ENCODE measurements around the gene HLCS. TPM values are rescaled to one million over a fixed set of nuclear protein-coding genes. Genes with fewer than 3 reads are reported as not detected.

HLCS gene
- total RNA-seq, 1 donor from 2014 or later, result 17.1 TPM

DNA sequence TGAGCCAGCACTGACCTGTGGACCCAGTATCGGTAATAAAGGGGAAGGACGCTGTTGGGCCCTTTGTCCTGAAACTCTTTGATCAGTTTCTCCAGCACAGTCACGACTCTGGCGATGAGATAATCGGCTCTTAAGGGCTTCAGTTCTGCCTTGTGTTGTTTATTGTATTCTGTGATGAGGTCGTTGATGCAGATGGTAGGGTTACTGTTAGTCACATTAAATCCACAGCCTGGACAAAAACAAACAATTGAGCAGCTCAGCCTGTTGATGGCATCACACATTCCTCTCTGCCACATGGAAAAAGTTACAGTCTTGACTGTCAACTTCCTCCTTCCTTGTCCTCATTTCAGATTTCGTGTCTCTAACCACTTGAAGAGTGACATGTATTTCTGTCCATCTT is 209.9 kb downstream of the HLCS start:
- TF ChIP-seq, protein P1, sequence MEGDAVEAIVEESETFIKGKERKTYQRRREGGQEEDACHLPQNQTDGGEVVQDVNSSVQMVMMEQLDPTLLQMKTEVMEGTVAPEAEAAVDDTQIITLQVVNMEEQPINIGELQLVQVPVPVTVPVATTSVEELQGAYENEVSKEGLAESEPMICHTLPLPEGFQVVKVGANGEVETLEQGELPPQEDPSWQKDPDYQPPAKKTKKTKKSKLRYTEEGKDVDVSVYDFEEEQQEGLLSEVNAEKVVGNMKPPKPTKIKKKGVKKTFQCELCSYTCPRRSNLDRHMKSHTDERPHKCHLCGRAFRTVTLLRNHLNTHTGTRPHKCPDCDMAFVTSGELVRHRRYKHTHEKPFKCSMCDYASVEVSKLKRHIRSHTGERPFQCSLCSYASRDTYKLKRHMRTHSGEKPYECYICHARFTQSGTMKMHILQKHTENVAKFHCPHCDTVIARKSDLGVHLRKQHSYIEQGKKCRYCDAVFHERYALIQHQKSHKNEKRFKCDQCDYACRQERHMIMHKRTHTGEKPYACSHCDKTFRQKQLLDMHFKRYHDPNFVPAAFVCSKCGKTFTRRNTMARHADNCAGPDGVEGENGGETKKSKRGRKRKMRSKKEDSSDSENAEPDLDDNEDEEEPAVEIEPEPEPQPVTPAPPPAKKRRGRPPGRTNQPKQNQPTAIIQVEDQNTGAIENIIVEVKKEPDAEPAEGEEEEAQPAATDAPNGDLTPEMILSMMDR (IDR thresholded peaks at IDR 0.05), result no peak
- no peak overlapping the region for H3K4me3 ChIP-seq
- H3K27me3 ChIP-seq (ENCODE audit: low read depth), result no peaks in the 10 kb centered on the region
- DNase-seq, result no peak
- H3K4me1 ChIP-seq, result no peaks in the 10 kb centered on the region
- ATAC-seq, result no peak
- intact Hi-C loops (cut with DNase I), result no loop called here
- no peaks in the 10 kb centered on the region for H3K9me3 ChIP-seq
- peaks cover 23% of the 10 kb centered on the region for H3K36me3 ChIP-seq
- no peak overlapping the region for H3K27ac ChIP-seq

DNA sequence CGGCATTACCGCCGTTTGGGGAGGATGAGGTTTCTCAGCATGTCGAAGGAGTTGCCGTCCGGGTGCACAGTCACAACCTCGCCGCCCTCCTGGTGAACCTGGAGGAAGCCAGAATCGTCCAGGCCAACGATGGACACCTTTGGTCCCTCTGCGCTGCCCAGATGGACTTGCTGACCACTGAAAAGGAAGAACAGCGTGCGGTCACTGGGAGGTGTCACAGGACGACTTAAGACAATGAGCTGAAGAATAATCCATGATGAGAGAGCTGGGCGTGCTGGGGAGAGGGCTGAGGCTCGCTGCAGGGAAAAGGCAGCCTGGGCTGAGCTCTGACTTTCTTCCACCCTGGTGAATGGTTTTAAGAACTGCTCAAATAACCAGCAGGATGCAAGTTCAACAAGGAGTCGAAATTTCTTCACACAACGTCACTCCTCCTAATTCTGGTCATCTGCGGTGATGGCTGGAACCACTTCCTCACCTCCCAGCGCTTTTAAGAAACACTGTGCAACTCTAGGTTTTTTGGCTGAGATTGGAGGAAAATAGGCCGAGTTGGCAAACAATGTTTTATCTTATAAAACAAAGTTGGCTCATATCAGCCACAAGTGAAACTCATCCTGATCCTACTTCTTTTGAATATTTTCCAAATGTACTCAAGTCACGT is 212.1 kb downstream of the HLCS start:
- DNase-seq (no peak), ATAC-seq (no peak)
- TF ChIP-seq, protein P1 (IDR thresholded peaks at IDR 0.05), result no peak
- Histone ChIP-seq H3K27ac (no peak overlapping the region), H3K4me1 (peaks cover 6% of the 10 kb centered on the region), H3K4me3 (no peak overlapping the region), H3K36me3 (peaks cover 20% of the 10 kb centered on the region), H3K27me3 (ENCODE audit: low read depth) (no peaks in the 10 kb centered on the region), H3K9me3 (no peaks in the 10 kb centered on the region)
- intact Hi-C loops (cut with DNase I), result no loop called here

DNA sequence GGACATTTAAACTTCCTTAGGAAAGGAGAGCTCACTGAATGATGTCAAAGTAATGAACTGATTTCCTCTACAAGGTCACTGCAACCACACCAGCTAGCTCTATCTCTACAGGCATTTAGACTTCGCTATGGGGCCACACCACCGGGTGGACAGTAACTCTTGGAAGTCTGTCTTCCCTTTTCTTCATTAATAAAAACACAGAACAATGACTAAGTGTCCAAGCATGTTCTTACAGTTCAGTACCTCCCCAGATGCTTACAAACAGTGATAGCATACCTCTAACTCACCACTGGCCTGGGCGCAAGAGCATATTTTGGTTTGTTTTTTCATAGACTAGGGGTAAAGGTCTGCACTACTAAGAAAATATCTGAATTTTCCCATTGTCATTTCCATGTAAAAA is 212.9 kb downstream of the HLCS start:
- Histone ChIP-seq H3K9me3 (no peaks in the 10 kb centered on the region), H3K27ac (no peak overlapping the region), H3K4me1 (peaks cover 6% of the 10 kb centered on the region), H3K4me3 (no peak overlapping the region), H3K27me3 (ENCODE audit: low read depth) (peaks cover 3% of the 10 kb centered on the region), H3K36me3 (peaks cover 12% of the 10 kb centered on the region)
- DNase-seq, result no peak
- intact Hi-C loops (cut with DNase I), result no loop called here
- ATAC-seq, result no peak
- TF ChIP-seq, protein P1 (IDR thresholded peaks at IDR 0.05), result no peak

DNA sequence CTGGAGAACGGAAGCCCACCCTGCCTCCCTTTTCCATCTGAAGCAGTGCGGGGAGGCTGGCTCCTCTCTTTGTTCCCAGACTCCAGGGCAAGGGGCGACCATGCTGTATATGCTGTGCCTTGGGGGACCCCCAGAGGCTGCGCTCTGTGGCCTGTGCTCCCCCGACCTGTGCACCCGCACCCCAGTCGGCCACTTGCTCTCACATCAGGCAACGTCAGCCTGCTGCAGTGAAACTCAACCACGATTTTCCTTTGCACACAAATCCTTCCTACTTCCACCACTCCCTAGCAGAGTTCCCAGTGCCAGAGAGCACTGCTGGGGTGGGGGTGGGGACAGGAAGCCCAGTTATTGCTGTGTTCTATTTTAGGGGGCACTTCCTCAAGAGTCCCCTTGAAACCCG is 215.1 kb downstream of the HLCS start:
- Histone ChIP-seq H3K4me1 (peaks cover 17% of the 10 kb centered on the region), H3K27ac (no peak overlapping the region), H3K9me3 (no peaks in the 10 kb centered on the region), H3K36me3 (peaks cover 6% of the 10 kb centered on the region), H3K27me3 (ENCODE audit: low read depth) (peaks cover 20% of the 10 kb centered on the region), H3K4me3 (no peak overlapping the region)
- DNase-seq, result no peak
- intact Hi-C loops (cut with DNase I), result no loop called here
- TF ChIP-seq, protein P1 (IDR thresholded peaks at IDR 0.05), result no peak
- ATAC-seq, result no peak

DNA sequence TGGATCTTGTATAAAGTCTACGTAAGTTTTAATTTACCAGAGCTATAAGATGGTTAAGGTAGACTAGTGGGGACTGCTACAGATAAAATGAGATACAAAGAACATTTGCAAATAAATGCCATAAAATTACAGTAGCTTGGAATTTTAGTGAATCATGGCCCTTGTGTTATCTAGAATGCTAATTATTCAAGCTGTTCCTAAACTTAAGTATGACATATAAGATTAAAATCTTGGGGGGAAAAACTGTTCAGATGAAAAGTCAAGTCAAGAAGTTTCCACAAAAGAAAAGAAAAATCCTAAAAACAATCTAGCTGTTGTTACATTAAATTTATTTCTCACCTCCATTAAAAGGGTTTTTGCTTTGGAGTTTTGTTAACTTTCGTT is 215.9 kb downstream of the HLCS start:
- Histone ChIP-seq H3K4me3 (no peak overlapping the region), H3K9me3 (no peaks in the 10 kb centered on the region), H3K27me3 (ENCODE audit: low read depth) (peaks cover 23% of the 10 kb centered on the region), H3K36me3 (peaks cover 6% of the 10 kb centered on the region), H3K4me1 (peaks cover 17% of the 10 kb centered on the region), H3K27ac (no peak overlapping the region)
- DNase-seq (no peak), ATAC-seq (no peak)
- TF ChIP-seq, protein P1 (IDR thresholded peaks at IDR 0.05), result no peak
- intact Hi-C loops (cut with DNase I), result no loop called here

Data from lower lobe of right lung (tissue), 2 donors.